Inferior parietal cortex (tissue), 1 donor: ENCODE results near the gene SLC43A2.
"Not testable (repeated sequence)": the region's sequence is repeated elsewhere in the genome, so short reads cannot be mapped to it uniquely, and the experiment has no call there.

Experiments used
- DNase-seq: peaks from one replicate; pipeline ENCODE4 v3.0.0-alpha.2; 2016; ENCODE audit errors: extremely low spot score

The SLC43A2 gene

DNA sequence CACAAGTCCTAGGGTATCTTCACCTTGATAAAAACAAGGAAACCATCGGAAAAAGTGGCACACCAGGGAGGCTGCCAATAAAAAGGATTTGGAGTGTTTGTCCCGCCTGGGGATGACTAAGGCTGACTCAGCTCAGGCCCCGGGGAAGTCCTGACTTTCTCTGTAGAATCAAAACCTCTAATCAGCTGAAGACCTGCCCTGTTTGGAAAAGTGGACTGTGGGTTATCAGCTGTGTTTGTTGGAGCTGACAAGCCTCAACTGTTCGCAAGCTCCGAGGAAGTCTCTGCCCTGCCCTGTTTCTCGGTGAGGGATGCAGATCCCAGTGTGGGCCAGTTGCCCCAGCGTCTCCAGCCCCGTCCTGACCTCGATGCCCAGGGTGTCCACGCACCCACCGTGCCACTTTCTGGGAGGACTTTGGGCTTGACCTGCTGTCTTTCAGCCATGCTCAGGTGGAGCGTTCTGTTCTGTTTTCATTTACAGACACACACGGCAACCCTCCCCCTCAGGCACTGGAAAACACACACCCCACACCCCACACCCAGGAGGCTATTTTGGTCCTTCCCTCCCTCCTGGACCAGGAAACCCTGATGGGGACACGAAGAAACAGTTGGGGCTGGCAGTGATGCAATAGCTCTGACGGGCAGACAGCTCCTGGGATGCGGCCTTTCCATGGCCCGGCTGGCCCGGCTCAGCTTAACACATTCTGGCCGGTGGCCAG, 38.4 kb downstream of the SLC43A2 start:
- peak; percentile 30 for DNase-seq

DNA sequence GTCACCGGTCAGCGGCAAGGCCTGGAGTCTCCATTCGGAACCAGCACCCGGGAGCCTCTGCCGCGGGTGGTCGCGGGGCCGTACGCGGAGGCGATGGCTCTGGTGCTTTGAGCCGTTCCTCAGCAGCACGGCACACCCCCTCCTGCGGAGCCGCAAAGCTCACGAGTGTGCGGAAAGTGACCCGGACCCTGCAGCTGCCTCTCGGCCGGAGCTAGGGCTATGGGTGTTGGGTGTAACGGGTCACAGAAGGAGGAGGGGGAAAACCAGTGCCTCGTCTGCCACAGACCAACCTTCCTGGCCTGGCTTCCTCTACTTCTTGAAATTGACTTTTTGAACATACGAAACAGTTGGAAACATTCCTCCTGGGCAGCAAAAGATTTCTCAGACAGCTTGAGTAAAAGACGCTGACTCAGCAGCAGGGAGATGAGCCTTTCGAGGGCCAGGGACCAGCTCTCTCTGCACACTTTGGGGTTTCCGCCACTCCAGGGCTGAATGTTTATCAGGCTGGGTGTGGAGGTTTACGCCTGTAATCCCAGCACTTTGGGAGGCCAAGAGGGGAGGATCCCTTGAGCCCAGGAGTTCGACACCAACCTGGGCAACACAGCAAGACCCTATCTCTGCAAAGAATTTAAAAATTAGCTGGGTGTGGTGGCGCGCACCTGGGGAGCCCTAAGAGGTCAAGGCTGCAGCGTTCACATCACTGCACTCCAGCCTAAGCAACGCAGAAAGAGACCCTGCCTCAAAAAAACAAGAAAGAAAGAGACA, 39.6 kb downstream of the SLC43A2 start:
- DNase-seq: no peak

DNA sequence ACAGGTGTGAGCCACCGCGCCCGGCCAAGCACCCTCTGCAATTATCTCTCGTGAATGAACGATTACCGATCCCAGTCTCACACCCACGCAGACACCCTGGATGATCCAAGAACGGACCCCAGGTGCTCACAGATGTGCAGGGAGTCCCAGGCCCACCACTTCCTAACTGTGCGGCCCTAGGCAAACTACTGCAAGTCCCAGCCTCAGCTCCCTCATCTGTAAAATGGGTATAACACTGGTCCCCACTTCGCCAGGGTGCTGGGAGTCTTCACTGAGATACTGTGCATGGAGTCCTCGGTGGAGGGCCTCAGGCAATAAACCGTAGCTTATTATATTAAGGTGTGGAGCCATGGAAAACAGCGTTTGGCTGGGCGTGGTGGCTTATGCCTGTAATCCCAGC, 44.5 kb downstream of the SLC43A2 start:
- no peak for DNase-seq

DNA sequence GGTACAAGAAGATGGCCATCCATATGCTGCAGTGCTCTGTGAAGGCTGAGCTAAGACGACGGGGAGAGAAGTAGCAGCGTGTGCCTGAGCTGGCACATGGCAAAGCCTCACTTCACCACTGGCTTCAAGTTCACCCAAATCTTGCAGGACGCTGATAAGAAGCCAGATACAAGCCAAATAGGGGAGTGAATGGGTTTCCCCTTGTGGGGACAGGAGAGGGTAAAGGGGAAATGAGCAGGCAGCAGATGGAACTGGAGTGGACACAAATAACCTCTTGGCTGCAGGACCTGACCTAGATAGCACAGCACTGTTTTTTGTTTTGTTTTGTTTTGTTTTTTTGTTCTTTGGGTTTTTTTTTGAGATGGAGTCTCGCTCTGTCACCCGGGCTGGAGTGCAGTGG, 45.1 kb downstream of the SLC43A2 start:
- DNase-seq: no peak

DNA sequence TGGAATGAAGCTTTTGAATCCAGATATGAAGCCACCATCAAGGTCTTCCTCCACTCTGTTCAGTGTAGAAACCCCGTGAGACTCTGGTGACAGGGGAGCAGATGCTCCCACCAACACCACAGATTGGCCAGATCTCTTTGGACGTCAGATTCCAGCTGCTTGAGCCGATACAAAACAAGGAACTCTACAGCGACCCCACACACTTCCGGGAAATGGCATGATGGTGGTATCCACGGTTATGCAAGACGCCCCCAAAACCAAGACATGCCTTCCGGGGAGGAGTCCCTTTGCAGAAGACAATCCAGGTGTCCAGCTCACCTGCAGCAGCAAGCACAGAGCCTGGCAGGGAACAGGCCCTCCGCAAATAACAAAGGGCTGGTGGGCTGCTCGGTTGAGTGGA, 46.3 kb downstream of the SLC43A2 start:
- DNase-seq: no peak

DNA sequence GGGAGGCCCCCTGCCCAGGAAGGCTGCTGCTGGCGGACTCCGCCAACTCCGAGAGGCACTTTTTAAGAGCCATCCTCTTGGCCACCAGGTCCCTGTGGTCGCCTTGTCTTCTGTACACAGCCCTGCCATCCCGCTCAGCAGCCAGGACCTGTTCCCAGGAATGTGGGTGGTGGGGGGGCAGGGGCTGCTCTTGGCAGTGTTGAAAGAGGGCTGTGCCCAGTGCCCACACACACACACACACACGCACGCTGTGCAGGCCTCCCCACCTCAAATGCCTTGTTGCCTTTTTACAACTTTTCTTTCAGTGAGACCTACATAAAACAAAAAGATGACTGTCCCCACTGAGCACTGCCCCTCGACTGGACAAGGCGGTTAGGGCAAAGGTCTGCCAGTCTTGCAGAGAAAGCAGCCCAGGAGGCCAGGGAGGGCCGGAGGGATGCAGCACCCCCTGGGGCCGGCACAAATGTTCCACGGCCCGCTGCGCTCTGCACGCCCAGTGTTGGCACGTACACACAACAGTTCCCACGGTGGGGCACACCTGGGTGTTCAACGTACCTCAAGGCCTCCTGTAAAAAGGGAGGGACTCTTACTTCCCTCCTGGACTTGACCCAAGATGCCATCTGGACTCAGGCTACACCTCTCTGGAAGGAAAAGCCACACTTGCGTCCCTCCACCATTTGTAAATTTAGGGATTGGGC, 47.5 kb downstream of the SLC43A2 start:
- DNase-seq: no peak

DNA sequence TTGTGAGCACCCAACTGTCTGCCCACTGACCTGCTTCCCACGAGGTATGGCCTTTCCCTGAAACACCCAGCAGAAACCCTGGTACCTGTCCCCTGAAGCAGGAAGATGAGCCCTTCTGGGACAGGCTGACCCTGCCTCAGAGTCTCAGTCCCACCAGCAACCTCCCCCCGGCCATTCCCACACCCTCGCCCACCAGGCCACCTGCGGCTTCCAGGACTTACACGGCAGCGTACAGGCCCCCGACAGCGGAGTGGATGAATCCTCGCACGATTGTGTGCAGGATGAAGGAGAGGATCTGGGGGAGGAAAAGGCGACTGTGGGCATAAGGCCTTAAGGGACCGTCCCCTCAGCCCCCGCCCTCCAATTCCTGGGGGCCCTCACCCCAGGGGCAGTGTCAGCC, 50.6 kb downstream of the SLC43A2 start:
- no peak for DNase-seq

DNA sequence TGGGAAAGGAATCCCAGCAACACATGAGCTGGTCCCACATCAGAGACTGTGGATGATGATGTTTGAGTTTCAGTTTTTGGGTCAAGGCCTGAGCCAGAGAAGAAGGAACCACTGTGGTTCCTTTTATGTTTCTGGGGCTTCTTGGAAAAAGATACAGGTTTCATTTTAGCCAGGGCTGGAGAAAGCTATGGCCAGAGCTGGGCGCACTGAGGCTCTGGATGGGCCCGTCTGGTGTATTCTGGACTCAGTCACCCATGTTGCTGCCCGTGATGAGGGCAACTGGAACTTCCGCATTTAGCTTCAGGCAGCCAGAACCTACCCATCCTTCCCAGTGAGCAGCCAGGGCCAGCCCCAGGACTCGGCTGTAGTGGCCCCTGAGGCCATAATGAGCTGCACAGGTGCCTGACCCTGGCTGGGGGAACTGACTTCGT, 51.0 kb downstream of the SLC43A2 start:
- DNase-seq: no peak

DNA sequence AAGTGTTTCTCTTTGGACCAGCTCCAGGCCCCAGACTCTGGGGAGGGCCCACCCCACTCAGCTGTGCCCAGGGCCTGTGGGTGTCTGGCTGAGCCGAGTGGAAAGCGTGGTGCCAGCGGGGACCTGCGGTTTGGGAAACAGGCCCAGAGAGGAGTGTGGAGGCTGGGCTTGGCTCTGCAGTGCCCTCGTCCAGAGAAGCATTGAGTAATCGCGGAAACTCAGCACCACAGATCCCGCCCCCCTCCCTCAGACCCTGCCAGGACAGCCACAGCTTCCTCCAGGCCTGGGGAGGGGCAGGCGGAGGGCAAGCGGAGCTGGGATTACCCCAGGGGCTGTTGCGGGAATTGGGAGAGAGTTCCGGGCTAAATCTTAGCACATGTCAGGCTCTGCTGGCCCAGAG, 51.5 kb downstream of the SLC43A2 start:
- no peak for DNase-seq

DNA sequence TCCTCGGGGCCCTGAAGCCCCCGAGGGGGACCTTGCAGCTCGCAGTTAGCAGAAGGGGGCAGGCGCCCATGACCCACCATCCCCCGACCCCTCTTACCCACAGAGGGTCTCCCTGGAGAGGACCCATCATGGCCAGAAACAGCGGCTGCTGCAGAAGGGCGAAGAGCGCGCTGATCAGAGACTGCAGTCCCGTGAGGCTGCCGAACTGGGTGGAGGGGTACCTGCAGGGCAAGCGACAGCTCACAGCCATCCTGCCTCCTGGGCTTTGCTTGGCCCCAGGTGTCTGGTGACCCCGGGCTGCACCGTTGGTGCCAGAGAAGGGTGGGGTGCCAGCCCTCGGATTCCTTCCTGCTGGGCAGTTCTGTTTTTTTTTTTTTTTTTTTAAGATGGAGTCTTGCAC, 52.1 kb downstream of the SLC43A2 start:
- DNase-seq: no peak

DNA sequence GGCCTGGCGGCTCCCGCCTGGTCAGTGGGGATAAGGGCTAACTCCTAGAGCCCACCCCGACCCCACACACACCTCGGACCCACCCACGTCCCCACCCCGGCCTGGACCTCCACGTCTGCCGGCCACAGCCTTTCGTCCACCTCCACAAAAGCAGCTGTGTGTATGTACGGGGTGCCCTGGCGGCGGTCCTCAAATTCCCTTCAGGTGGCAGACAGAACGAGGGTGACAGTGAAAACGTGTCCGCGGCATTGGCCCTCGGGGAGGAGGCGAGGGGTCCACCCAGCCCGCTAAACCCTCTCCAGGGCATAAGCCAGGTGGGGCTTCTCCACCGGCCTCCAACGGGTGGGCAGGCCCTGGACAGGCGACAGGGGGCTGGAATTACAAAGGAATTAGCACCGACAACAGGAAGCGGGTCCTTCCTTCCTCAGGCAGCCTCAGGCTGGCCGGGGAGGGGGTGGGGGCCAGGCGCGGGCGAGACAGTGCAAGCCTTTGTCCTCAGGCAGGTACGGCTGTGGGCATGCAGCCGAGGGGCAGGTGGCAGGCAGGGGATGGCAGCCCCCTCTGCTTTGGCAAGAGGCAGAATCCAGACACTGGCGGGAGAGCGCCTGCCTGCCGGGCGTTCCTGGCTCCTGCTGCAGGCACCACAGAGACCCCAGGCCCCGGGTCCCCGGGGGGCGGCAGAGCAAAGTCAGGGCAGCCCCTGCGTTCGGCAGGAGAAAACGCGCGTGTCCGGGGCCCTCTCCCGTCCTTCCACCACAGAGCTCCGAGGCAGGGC, 53.8 kb downstream of the SLC43A2 start:
- no peak for DNase-seq

DNA sequence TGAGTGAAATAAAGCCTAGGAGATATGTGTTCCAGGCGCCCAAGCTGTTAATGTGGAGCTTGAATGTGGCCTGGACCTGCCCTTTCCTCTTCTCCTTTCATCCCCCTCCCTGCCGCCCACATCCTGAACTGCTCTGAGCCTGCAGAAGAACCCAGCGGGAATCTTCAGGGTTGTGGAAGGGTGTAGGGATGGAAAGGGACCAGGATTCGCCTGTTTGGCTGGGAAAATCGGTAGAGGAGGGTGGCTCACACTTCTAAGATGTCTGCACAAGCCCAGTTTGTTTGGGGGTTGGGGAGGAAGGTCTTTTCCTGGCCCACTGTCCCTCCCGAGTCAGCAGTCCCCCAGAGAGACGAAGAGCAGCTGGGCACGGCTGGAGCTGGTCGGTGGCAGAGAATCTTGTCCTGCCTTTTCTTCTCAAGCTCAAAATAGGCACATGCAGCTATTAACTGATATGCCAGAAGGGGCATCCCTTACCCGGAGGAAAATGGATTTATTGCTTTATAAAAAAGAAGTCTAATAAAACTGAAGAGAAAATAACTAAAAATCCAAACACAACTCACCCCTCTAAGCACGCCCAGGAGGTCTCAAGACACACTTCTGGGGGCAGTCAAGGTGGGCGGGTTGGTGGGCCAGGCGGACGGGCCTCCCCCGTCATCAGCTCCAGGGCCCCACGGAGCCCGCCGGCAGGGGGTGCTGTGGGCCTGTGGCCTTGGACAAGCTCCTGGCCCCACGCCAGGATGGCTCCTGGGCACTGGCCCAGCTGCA, 54.5 kb downstream of the SLC43A2 start:
- DNase-seq: peak; percentile 79

DNA sequence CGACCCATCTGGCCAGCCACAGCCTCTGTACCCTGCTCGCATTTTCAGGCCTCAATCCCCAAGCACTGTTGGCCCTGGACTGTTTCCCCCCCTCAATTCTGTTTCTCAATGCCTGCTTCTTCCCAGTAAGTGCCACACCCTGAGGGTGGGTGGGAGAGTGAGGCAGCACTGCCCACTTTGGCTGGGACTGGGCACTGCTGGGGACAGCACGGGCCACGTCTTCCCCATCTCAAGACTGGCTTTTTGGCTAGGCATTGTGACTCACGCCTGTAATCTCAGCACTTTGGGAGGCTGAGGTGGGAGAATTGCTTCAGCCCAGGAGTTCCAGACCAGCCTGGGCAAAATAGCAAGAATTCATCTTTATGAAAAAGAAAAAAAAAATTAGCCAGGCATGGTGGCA, 56.0 kb downstream of the SLC43A2 start:
- not testable (repeated sequence) for DNase-seq

DNA sequence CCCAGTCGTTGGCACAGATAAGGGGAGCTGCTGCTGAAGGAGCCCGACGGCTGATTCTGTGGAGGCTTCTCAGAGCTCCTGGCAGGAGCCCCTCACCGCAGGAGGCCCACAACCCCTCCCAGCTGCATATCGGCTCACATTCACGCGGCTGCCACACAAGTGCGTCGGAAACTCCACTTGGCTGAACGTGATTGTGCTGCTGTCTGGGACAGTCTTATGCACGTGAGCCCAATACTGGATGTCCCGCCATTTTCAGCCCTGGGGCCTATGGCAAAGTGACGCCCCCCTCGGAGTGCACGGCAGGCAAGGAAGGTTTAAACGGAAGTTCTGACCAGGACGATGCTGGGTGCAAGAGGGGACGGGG, 57.3 kb downstream of the SLC43A2 start:
- no peak for DNase-seq

DNA sequence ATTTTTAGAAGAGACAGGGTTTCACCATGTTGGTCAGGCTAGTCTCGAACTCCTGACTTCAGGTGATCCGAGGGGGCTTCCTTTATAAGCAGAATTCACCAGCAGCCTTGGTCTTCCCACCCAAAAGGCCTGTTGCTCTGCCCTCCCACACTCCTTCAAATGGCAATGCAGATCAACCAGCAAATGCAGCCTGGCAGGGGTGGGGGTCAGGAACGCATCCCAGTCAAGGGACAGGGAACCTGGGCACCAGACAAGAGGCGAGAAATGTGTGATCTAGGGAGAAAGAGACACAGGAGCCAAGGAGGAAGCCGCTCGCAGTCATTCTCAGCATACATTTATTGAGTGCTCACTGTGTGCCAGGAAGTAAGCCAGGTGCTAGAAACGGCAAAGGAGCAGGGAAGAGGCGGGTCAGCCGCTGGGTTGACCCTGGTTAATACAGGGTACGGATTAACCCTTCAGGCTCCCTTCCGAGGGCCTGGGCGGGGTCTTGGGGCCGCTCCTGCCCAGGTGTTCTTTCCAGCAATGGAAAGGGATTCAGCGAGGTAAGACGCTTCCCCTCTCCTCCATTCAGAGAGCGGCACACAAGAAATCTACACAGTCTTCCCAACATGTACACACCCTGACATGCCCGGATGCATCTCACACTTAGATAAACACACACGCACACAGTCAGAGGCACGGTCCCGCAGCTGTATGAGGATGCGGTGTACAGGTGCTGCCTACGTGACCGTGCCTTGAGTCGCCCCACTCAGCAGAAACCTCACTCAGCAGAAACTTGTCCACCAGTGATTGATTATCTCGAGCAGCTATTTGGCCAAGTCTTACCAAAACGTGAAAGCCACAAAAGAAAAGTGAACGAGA, 59.5 kb downstream of the SLC43A2 start:
- DNase-seq: no peak

DNA sequence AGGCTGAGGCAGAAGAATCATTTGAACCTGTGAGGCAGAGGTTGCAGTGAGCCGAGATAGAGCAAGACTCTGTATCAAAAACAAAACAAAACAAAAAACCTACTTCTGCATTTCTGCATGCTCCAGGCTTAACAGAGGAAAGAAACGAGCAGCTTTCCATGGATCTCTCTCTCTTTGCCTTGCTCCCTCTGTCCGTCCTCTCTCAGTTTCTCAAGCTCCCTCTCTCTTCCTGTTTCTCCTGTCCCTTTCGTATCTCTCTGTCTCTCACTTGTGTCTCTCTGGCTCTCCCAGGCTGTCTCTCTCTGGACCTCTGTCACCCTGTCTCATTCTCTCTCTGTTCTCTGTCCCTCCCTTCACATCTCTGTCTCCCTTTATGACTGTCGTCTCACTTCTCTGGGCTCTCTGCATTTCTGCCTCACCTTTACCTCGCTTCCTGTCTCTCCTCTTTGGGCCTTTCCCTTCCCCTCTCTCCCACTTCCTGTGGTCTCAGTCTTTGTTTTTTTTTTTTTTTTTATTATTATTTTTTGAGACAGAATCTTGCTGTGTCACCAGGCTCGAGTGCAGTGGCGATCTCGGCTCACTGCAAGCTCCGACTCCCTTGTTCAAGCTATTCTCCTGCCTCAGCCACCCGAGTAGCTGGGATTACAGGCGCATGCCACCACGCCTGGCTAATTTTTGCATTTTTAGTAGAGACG, 62.0 kb downstream of the SLC43A2 start:
- DNase-seq: no peak

DNA sequence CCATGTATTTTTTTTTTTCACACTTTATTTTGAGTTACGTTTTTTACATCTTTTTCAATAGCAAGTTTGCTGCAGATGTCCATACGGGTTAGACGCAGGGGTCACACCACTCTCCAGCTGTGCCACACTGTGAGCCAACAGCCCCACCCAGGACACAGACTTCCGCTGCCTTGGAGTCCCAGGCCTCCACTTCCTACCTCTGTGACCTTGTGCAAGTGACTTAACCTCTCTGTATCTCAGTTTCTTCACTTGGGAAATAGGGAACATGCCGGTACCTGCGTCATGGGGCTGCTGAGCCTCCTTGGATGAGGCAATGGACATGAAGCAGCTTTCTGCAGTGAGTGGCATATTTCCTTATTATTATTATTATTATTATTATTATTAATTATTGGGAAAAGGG, 62.8 kb downstream of the SLC43A2 start:
- no peak for DNase-seq

DNA sequence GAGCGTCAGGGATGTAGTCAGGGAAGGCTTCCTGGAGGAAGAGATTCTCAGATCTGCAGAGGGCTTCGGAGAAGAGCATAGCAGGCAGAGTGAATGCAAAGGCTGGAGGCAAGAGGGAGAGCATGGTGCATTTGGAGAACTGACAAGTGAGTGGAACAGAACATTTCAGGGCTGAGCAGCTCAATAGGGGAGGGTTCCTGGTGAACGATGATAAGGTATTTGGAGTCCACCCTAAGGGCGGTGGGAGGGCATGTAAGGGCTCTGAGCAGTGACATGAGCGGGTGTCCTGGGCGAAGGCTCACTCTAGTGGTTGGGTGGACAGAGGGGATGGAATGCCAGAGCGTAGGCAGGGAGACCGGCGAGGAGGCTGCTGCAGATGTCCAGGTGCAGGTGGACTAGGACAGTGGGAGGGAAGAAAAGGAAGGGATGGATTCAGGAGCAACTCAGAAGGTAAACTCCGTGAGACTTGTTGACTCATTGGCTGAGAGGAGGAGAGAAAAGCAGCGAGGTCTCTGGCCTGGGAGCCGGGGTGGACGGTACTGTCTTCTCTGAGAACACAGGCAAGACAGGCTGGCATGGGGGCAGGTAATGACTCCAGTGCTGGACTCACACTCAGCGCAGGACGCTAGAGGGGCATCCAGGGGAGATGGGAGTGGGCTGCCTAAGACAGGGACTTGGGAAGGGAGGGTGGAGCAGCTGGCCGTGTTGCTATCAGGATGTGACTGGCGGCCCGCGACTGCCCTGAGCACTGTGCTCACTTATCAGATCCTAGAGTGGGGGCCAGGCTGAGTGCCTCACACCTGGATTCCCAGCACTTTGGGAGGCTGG, 64.6 kb downstream of the SLC43A2 start:
- no peak for DNase-seq

DNA sequence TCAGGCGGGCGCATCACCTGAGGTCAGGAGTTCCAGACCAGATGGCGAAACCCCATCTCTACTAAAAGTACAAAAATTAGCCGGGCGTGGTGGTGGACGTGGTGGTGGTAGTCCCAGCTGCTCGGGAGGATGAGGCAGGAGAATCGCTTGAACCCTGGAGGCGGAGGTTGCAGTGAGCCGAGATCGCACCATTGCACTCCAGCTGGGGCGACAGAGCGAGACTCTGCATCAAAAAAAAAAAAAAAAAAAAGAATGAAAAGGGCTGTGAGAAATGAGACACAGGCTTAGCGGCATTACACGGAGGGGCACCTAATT, 65.2 kb downstream of the SLC43A2 start:
- not testable (repeated sequence) for DNase-seq
